AG08395 (cell line): ENCODE results near the gene SLC66A3.
"Not testable (repeated sequence)": the region's sequence is repeated elsewhere in the genome, so short reads cannot be mapped to it uniquely, and the experiment has no call there.

Source experiments
- DNase-seq: peaks from one replicate; pipeline ENCODE4 v3.0.0; 2012; ENCODE audit warnings: mixed read lengths, low spot score

The SLC66A3 gene

GRCh38 chr2:11163439-11164317 lies 8.4 kb downstream of the SLC66A3 start:
- no peak for DNase-seq

- not testable (repeated sequence) for DNase-seq
These were observed 9.8 kb downstream of the SLC66A3 start for GRCh38 chr2:11165046-11165445.

- DNase-seq, result no peak
These were observed 11.2 kb downstream of the SLC66A3 start for GRCh38 chr2:11166476-11166875.

GRCh38 chr2:11168488-11168887 lies 13.2 kb downstream of the SLC66A3 start:
- no peak for DNase-seq

GRCh38 chr2:11169333-11169732 lies 14.1 kb downstream of the SLC66A3 start:
- DNase-seq, result no peak

GRCh38 chr2:11174222-11174621 lies 19.0 kb downstream of the SLC66A3 start:
- no peak for DNase-seq

GRCh38 chr2:11175293-11175795 lies 20.1 kb downstream of the SLC66A3 start:
- DNase-seq, result peak; percentile 75

DNA sequence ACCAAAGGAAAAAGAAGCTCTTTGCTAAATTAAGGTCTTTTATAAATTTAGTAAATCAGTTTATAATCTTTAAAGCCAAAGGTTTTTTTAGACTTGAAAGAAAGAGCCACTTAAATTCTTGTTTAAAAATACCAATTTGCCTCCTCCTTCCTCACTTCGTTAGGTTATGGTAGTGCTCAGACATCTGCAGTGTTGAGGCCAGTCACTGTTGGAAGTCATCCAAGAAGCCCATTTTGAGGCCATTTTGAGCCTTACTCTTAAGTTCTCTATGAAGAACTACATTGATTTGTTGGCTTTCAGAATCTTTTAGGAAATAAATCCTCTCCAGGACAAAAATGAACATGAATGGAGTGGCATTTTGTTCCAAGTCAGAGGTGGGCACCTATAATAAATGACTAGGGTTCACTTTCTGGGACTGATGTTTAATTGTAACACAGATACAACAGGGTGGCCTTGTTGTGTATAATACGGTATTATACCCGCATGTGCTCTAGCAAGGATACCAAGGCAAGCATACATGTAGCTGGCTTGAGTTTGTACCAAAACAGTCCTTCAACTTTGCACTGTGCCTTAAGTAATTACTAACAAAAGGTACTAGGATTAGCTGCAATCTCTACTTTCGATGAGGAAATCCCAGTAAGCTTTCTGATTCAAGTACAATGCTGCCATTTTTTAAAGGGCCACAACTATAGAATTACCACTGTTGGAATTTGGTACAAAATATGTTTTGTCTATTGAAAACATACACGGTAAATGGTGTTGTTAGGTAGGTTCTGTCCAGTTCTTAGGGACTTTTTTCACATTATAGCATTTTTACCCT lies 22.8 kb downstream of the SLC66A3 start:
- DNase-seq, result no peak

- no peak for DNase-seq
These were observed 23.9 kb downstream of the SLC66A3 start for GRCh38 chr2:11179196-11179595.

GRCh38 chr2:11179899-11180298 lies 24.6 kb downstream of the SLC66A3 start:
- no peak for DNase-seq

DNA sequence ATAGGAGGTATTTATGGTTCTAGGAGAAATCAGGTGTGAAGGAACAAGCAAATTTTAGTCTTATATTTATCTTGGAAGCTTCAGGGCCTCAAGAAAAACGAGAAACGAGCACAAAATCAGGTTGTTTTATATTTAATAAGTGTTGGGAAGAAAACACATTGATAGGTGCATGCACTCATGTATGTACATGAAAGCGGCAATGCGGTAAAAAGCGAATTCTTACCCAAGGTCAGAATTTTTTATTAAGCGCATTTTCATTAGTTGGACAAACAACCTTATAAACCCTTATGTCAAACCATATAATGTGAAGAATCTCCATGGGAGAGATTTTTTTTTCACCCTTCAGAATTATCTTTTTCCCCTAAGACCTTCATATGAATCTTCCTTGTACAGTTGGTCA lies 25.4 kb downstream of the SLC66A3 start:
- no peak for DNase-seq

GRCh38 chr2:11182951-11183350 lies 27.7 kb downstream of the SLC66A3 start:
- DNase-seq, result no peak

GRCh38 chr2:11186145-11186544 lies 30.9 kb downstream of the SLC66A3 start:
- DNase-seq, result no peak

- peak; percentile 42 for DNase-seq
These were observed 31.9 kb downstream of the SLC66A3 start for GRCh38 chr2:11187083-11187619.

DNA sequence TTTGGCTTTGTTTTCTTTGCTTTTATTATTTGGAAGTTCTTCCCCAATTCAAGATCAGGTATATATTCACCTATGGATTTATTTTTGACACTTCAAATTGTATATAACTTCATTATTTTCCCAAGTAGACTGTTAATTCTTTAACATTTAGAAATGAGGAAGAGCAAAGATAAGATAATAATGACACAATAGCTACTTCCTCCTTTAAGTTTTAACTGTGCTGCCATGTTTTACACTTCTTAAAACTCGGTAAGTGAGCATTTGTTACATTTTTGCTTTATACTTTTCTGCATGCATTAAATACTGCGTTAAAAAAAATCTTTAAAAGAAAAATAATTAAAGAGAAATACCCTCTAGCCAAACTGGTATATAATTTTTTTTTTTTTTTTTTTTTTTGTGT lies 32.5 kb downstream of the SLC66A3 start:
- DNase-seq, result no peak

DNA sequence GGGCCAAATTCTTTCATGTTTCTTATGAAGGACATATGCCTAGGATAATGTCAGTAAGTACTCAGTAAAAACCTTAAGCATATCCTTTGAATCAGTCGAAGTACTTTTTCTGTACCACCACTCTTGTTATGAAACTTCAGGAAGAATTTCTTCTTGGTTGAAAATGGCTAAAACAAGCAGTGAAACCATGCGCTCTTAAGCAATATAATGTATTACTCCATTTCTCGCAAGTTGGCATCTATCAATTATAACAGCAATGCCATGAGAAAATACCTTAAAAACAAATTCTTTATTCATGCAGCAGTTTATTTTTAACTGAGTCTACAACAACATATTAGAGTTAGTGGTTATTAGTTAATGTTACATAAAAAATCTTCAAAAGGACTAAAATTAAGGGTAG lies 41.0 kb downstream of the SLC66A3 start:
- DNase-seq, result no peak

DNA sequence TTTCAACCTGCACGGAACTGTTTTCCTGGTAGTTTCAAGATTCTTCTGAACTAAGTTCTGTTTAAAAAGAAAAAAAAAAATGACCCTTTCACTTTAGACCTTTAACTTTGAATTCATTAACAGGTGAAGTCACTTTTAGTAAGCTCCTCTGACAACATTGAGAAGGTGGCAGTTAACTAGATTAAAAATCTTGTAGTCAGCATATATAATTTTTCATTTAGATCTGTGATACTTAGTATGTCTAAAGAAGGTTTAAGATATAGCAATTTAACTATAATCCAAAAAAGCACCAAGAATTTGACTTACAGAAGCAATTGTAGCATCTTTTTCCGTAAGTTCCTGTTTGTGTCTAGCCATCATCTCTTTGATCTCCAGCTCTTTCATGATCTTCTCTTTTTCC lies 45.4 kb downstream of the SLC66A3 start:
- DNase-seq, result no peak

- DNase-seq, result no peak
These were observed 46.7 kb downstream of the SLC66A3 start for GRCh38 chr2:11201969-11202368.

DNA sequence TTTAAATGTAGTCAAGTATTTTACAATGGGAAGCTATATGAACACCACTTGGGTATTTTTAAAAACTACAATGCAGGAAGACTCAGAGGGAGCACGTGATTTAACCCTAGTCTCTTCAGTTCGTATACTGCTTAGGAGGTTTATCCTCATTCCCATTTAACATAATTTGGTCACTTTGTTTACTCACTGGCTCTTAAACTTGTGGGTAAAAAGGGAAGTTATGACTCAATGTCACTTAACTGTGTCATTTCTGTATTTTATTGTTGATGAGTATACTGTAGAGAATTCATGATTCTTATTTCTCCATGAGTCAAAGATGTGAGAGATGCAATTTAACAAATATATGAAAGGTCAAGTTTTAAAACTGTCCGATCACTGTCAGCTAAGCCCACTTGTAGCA lies 48.2 kb downstream of the SLC66A3 start:
- peak; percentile 73 for DNase-seq

- DNase-seq, result no peak
These were observed 52.8 kb downstream of the SLC66A3 start for GRCh38 chr2:11208083-11208482.

DNA sequence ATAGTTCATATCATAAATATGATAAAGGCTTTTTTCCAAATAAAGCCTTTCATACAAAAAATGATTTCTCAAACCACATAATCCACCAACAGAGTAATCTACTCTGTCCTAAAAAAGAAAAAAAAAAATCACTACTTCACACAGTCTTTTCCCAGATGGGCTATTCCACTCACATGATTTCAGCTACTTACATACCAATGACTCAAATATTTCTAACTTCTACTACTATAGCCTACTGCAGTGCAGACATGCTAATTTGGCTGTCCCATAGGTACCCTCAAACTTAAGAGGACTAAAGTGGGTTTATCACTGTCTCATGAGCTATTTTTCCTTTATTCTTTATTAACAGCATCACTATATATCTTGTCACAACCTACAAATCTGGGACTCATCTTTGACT lies 57.4 kb downstream of the SLC66A3 start:
- no peak for DNase-seq

DNA sequence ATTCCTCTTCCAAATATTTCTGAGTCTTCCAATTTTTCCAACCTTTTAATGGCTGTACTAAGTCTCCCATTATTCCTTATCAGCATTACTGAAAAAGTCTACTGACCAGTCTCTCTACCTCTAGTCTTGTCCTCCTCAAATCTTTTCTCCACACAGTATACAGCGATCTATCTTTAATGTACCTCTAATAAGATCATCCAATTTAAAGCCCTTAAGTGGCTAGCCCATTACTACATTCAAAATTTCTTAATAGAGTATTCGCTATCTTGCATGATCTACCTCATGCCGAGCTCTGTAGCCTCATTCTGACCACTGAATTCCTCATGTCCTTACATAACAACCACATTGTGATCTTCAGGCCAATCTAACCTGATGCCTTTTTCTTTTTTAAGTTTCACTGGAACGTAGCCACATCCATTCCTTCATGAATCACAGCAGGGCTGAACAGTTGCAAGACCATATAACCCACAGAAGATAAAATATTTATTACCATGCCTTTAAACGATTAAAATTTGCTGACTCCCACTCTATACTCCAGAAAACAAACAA lies 57.9 kb downstream of the SLC66A3 start:
- peak; percentile 5 for DNase-seq
